GM12864 (cell line): ENCODE measurements around the gene LENG9.

Source experiments
- DNase-seq: peaks from one replicate; pipeline ENCODE4 v3.0.0-alpha.2; 2011; ENCODE audit warnings: low read depth
- H3K4me3 ChIP-seq: 2 replicates; pipeline ENCODE4 v1.5.1; 2011; ENCODE audit warnings: mild to moderate bottlenecking, low read depth, low read length, control low read depth
- TF ChIP-seq, protein P1 (sequence below): IDR thresholded peaks from 2 replicates; pipeline ENCODE4 v1.5.1; 2011; ENCODE audit warnings: low read depth, mild to moderate bottlenecking, moderate library complexity, low read length, control low read depth, inconsistent platforms; ENCODE audit errors: missing control alignments

LENG9 gene

DNA sequence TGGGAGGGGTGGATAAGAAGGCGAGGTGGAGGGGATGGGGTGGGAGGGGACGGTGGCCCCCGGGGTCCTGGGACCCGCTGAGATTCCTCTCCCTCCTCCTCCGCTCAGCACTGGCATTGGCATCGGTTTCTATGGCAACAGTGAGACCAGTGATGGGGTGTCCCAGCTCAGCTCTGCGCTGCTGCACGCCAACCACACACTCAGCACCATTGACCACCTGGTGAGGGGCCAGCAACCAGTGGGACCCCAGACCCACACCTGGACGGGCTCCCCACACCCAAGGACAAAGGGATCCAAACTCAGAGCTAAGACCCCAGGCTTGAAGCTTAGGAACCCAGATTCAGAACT is 42.4 kb downstream of the LENG9 start:
- no peak overlapping the region for H3K4me3 ChIP-seq
- TF ChIP-seq, protein P1, sequence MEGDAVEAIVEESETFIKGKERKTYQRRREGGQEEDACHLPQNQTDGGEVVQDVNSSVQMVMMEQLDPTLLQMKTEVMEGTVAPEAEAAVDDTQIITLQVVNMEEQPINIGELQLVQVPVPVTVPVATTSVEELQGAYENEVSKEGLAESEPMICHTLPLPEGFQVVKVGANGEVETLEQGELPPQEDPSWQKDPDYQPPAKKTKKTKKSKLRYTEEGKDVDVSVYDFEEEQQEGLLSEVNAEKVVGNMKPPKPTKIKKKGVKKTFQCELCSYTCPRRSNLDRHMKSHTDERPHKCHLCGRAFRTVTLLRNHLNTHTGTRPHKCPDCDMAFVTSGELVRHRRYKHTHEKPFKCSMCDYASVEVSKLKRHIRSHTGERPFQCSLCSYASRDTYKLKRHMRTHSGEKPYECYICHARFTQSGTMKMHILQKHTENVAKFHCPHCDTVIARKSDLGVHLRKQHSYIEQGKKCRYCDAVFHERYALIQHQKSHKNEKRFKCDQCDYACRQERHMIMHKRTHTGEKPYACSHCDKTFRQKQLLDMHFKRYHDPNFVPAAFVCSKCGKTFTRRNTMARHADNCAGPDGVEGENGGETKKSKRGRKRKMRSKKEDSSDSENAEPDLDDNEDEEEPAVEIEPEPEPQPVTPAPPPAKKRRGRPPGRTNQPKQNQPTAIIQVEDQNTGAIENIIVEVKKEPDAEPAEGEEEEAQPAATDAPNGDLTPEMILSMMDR = no peak
- no peak for DNase-seq

DNA sequence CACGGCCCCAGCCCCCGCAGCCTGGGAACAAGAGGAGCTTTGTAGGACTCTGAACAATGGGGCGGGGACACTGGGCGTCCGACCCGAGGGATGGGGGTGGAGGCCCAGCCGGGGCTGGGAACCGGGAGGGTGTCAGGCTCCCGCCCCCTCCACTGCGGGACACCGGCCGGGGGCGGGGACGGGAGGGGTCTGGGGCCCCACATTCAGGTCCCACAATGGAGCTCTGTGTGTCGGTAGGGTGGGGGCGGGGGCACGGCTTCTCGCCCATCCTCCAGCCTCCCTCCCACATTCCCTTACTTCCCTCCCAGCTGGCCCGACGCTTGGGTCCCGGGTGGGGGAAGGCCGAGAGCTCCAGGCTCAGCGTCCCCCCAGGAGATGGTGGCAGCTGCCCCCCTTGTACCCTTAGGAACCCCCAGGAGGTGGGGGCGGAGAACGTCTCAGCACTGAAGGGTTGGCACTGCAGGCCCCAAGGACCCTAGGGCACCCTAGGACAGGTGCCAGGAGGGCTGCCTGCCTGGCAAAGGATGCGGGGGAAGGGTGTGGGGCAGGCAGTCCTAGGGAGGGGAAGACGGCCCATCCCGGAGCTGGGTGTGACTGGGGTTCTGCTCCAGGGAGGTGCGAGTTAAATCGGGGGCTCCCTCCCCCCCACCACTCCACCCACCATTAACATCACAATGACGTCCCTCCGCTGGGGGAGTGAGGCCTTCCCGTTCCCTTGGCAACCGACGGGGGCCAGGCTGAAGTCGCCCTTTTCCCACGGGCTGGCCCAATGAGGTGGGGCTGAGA is 43.0 kb downstream of the LENG9 start:
- no peak for DNase-seq
- TF ChIP-seq, protein P1 = no peak
- H3K4me3 ChIP-seq = no peak overlapping the region

DNA sequence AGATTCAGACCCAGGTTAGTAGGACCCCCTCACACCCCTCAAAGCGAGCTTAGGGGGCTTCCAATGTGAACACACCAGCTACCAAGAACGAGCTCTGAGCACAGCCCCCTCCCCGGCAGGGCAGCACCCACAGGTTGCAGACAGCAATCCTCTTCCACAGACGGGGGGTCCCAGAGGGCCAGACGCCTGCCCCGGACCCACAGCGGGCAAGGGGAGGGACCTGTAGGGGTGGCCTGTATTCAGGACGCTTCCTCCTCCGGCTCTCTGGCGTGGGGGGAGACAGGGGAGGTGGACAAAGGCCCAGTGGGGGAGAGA is 43.6 kb downstream of the LENG9 start:
- TF ChIP-seq, protein P1 = no peak
- no peak for DNase-seq
- H3K4me3 ChIP-seq = no peak overlapping the region

DNA sequence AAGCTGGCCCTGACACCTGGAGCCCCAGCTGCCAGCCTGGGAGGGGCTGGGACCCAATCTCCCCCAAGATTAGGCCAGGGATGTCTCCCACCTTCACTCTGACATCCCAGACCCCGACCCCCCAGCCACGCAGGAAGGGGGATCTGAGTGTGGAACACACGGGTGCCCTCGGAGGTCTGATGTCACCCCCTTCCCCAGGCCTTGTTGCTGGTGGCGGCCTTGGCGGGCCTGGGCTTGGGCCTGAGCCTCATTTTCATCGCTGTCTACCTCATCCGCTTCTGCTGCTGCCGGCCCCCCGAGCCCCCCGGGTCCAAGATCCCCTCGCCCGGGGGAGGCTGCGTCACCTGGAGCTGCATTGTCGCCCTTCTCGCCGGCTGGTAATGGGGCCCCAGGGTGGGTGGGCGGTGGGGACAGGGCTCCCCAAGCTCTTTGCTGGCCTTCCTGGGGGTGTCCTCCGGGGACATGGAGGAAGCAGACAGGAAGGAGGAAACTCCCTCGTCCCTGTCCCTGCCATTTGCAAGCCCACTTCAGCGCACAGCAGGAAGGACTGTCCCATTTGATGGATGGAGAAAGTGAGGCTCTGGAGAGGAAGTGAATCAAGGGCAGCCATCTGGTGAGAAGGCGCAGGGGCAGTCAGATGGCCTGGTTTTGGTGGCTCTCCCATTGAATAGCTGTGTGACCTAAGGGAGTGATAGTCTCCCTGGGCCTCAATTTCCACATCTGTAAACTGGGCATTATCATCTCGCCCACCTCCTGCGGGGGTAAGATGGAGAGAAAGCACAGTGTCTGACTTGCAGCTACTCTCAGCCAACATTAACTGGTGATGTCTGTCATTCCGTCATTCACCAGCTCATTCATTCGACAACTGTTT is 44.4 kb downstream of the LENG9 start:
- DNase-seq = no peak

DNA sequence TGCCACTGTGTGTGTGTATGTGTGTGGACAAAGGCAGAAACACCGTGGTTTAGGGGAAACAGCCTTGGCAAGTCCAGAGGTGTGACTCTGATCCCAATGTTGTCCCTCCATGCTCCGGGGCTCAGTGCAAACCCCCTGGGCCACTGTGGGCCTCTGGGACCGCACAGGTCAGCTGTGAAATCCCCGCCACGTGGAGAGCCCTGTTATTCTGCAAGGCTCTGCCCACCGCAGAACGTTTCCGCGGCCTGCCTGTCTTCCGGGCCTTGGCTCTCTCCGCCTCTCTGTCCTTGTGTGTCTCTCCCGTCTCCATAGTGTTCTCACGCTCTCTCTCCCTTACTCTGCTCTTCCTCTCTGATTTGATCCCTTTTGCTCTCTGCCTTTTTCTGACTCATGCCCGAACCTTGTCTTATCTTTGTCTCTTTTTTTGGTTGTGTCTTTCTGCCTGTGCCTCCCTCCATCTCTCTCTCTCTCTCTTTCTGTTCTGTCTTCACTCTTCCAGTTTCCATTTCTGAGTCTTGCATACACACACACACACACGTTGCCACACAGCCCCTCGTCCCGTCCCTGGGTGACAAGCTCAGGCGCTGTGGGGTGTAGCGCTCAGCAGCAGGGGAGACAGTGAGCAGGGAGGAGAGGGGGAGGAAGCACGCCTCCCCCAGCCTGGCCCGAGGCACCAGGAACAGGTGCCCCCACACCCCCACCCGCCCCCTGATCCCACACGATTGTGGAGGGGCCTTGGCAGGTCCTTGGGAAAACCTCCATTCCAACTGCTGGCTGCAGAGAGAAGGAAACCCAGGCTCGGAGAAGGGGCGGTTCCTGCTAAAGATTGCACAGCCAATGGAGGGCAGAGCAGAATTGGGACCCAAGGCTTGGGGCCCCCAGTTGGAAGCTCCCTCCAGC is 45.3 kb downstream of the LENG9 start:
- no peak overlapping the region for H3K4me3 ChIP-seq
- no peak for DNase-seq
- TF ChIP-seq, protein P1 = no peak

More for the DNA sequence above, 44.4 kb downstream of the LENG9 start:
- no peak overlapping the region for H3K4me3 ChIP-seq
- TF ChIP-seq, protein P1 = no peak

DNA sequence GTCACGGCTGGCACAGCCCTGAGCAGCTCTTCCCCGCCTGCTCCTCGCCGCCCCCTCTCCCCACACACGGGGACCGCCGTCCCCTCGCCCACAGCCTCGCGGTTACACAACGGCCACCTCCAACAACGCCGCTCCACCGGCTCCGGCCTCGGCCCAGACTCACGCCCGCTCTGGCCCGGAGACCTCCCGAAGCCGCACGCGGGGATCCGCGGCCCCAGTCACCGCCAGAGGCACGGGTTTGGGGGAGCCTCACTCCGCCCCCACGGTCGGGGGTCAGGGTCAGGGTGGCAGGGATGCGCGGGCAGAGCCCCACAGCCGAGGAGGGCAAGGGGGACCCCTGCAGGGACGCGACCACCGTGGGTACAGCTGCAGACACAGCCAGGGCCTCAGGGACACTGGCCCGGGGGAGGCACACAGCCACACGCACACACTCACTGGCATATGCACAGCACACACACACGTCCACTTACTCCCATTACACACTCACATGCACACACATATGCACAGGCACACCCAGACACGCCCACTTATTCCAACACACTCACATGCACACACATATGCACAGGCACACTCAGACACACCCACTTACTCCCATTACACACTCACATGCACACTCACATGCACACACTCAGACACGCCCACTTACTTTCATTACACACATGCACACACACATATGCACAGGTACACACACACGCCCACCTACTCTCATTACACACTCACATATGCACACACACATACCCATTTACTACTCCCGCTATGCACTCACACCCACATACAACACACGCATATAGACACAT is 46.7 kb downstream of the LENG9 start:
- DNase-seq = no peak
- TF ChIP-seq, protein P1 = no peak
- H3K4me3 ChIP-seq = no peak overlapping the region
